ENCODE measurements around the gene HACD2. TPM values are rescaled to one million over a fixed set of nuclear protein-coding genes. Genes with fewer than 3 reads are reported as not detected.

The HACD2 gene
- total RNA-seq, 3 donors from 2014 or later (not counting 1 experiment from before 2014, with no cell fraction given), result 16.1 to 34.1 (median 24.6) TPM

GRCh38 chr3:123503203-123503602 is 81.7 kb downstream of the HACD2 start:
- Histone ChIP-seq H3K36me3 (ENCODE audit: control insufficient read depth, insufficient read depth, low read length) (peaks cover 20% of the 10 kb centered on the region), H3K4me1 (ENCODE audit: control insufficient read depth, insufficient read depth, low read length) (no peaks in the 10 kb centered on the region), H3K27me3 (ENCODE audit: control insufficient read depth, insufficient read depth, low read length) (no peaks in the 10 kb centered on the region), H3K4me3 (ENCODE audit: low read length) (no peak overlapping the region), H3K9me3 (ENCODE audit: control insufficient read depth, insufficient read depth, low read length) (no peaks in the 10 kb centered on the region), H3K27ac (ENCODE audit: low read length) (no peak overlapping the region)
- no peak for ATAC-seq
- WGBS (ENCODE audit: insufficient coverage), result 100% methylated on average over 2 of the region's 3 CpGs
- no peaks in the 10 kb centered on the region for H3K4me1 Mint-ChIP-seq
- H3K27me3 Mint-ChIP-seq (ENCODE audit: low read depth in 2 of 2), result no peaks in the 10 kb centered on the region
- H3K4me3 Mint-ChIP-seq, result no peak overlapping the region
- DNase-seq, result no peak
- no peak for TF ChIP-seq CTCF (IDR thresholded peaks at IDR 0.05)
- intact Hi-C loops (cut with micrococcal nuclease), result no loop called here
- no peak overlapping the region for H3K27ac Mint-ChIP-seq
- no peaks in the 10 kb centered on the region for H3K36me3 Mint-ChIP-seq
- no peaks in the 10 kb centered on the region for H3K9me3 Mint-ChIP-seq

GRCh38 chr3:123499322-123499721 is 85.5 kb downstream of the HACD2 start:
- H3K9me3 Mint-ChIP-seq, result no peaks in the 10 kb centered on the region
- no peaks in the 10 kb centered on the region for H3K4me1 Mint-ChIP-seq
- no peaks in the 10 kb centered on the region for H3K27me3 Mint-ChIP-seq (ENCODE audit: low read depth in 2 of 2)
- no peaks in the 10 kb centered on the region for H3K27me3 ChIP-seq (ENCODE audit: control insufficient read depth, insufficient read depth, low read length)
- H3K4me3 Mint-ChIP-seq, result no peak overlapping the region
- H3K4me3 ChIP-seq (ENCODE audit: low read length), result no peak overlapping the region
- H3K9me3 ChIP-seq (ENCODE audit: control insufficient read depth, insufficient read depth, low read length), result no peaks in the 10 kb centered on the region
- DNase-seq, result no peak
- 100% methylated on average over 3 of the region's 3 CpGs for WGBS (ENCODE audit: insufficient coverage)
- H3K36me3 Mint-ChIP-seq, result no peaks in the 10 kb centered on the region
- no peaks in the 10 kb centered on the region for H3K4me1 ChIP-seq (ENCODE audit: control insufficient read depth, insufficient read depth, low read length)
- H3K27ac ChIP-seq (ENCODE audit: low read length), result no peak overlapping the region
- no peak for TF ChIP-seq CTCF (IDR thresholded peaks at IDR 0.05)
- H3K27ac Mint-ChIP-seq, result no peak overlapping the region
- H3K36me3 ChIP-seq (ENCODE audit: control insufficient read depth, insufficient read depth, low read length), result peaks cover 35% of the 10 kb centered on the region
- no peak for ATAC-seq
- intact Hi-C loops (cut with micrococcal nuclease), result no loop called here

GRCh38 chr3:123498761-123499160 is 86.1 kb downstream of the HACD2 start:
- Mint-ChIP-seq H3K27me3 (ENCODE audit: low read depth in 2 of 2) (no peaks in the 10 kb centered on the region), H3K9me3 (no peaks in the 10 kb centered on the region), H3K27ac (no peak overlapping the region), H3K4me3 (no peak overlapping the region), H3K4me1 (peaks cover 0 to 3% of the 10 kb centered on the region in 2 donors), H3K36me3 (no peaks in the 10 kb centered on the region)
- H3K4me1 ChIP-seq (ENCODE audit: control insufficient read depth, insufficient read depth, low read length), result no peaks in the 10 kb centered on the region
- 100% methylated on average over 3 of the region's 3 CpGs for WGBS (ENCODE audit: insufficient coverage)
- H3K4me3 ChIP-seq (ENCODE audit: low read length), result no peak overlapping the region
- H3K27me3 ChIP-seq (ENCODE audit: control insufficient read depth, insufficient read depth, low read length), result no peaks in the 10 kb centered on the region
- no peak for TF ChIP-seq CTCF (IDR thresholded peaks at IDR 0.05)
- no peaks in the 10 kb centered on the region for H3K9me3 ChIP-seq (ENCODE audit: control insufficient read depth, insufficient read depth, low read length)
- ATAC-seq, result no peak
- H3K36me3 ChIP-seq (ENCODE audit: control insufficient read depth, insufficient read depth, low read length), result peaks cover 39% of the 10 kb centered on the region
- H3K27ac ChIP-seq (ENCODE audit: low read length), result no peak overlapping the region
- no peak for DNase-seq
- intact Hi-C loops (cut with micrococcal nuclease), result no loop called here

DNA sequence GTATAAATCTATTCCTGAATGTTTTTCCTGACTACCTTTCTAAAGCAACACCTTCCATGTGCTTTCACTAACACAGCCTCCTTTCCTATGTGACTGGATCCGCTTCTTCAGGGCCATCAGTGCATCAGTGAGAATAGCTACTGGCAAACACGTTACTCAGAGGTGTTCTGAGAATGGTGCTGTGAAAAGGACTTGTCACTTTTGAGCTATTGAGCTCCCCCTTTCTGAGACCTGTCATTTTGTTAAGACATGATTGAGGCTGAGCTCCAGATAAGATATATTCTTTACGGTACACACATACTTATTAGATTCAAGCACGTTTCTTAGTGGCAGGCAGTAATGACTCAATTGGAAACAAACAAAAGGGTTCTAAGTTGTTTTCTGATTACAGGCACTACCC is 90.9 kb downstream of the HACD2 start:
- Histone ChIP-seq H3K4me1 (ENCODE audit: control insufficient read depth, insufficient read depth, low read length) (no peaks in the 10 kb centered on the region), H3K27ac (ENCODE audit: low read length) (no peak overlapping the region), H3K27me3 (ENCODE audit: control insufficient read depth, insufficient read depth, low read length) (no peaks in the 10 kb centered on the region), H3K4me3 (ENCODE audit: low read length) (no peak overlapping the region), H3K36me3 (ENCODE audit: control insufficient read depth, insufficient read depth, low read length) (peaks cover 26% of the 10 kb centered on the region), H3K9me3 (ENCODE audit: control insufficient read depth, insufficient read depth, low read length) (no peaks in the 10 kb centered on the region)
- Mint-ChIP-seq H3K27ac (no peak overlapping the region), H3K9me3 (no peaks in the 10 kb centered on the region), H3K27me3 (ENCODE audit: low read depth in 2 of 2) (no peaks in the 10 kb centered on the region), H3K4me1 (peaks cover 13 to 22% of the 10 kb centered on the region in 2 donors), H3K36me3 (no peaks in the 10 kb centered on the region), H3K4me3 (no peak overlapping the region)
- no peak for ATAC-seq
- no peak for TF ChIP-seq CTCF (IDR thresholded peaks at IDR 0.05)
- 85% methylated on average over 4 of the region's 4 CpGs for WGBS (ENCODE audit: insufficient coverage)
- DNase-seq, result no peak
- intact Hi-C loops (cut with micrococcal nuclease), result no loop called here

Data from natural killer cell (primary cell).